SU-DHL-6 (cell line): ENCODE results near the gene KIAA0825.

Source experiments
- EZH2phosphoT487 ChIP-seq: fragments of 200-600 bp; sonication (generic), shearing (Covaris generic); conservative IDR thresholded peaks from 2 replicates; pipeline ENCODE4 v1.6.1; 2018; ENCODE audit warnings: mild to moderate bottlenecking, antibody characterized with exemption, low read length, moderate library complexity, mixed read lengths
- TF ChIP-seq, protein P1 (sequence below): fragments of 200-600 bp; sonication (generic); IDR thresholded peaks from one replicate; pipeline ENCODE4 v1.5.1; 2017; ENCODE audit warnings: antibody characterized with exemption, mild to moderate bottlenecking, low read length, moderate library complexity; ENCODE audit not compliant: insufficient read depth, poor library complexity, severe bottlenecking

DNA sequence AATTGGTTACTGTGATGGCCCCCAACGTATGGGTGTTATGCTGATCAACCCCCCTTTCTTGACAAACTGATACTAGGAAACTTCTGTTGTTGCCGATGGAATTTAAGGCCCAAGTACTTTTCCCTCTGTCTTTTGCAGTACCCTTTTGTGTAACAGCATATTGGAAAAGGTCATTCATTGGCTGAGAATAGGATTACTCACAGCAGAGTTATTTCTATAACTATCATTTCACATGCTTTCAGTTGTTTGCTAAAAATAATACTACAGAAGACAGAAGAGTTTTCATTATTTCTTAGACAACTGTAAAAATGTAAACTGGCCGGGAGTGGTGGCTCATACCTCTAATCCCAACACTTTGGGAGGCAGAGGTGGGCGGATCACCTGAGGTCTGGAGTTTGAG lies 329.5 kb downstream of the KIAA0825 start:
- TF ChIP-seq, protein P1, sequence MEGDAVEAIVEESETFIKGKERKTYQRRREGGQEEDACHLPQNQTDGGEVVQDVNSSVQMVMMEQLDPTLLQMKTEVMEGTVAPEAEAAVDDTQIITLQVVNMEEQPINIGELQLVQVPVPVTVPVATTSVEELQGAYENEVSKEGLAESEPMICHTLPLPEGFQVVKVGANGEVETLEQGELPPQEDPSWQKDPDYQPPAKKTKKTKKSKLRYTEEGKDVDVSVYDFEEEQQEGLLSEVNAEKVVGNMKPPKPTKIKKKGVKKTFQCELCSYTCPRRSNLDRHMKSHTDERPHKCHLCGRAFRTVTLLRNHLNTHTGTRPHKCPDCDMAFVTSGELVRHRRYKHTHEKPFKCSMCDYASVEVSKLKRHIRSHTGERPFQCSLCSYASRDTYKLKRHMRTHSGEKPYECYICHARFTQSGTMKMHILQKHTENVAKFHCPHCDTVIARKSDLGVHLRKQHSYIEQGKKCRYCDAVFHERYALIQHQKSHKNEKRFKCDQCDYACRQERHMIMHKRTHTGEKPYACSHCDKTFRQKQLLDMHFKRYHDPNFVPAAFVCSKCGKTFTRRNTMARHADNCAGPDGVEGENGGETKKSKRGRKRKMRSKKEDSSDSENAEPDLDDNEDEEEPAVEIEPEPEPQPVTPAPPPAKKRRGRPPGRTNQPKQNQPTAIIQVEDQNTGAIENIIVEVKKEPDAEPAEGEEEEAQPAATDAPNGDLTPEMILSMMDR, result no peak
- no peak for TF ChIP-seq EZH2phosphoT487
